HG03442 (cell line): ENCODE results near the gene UBL7.
"Not testable (repeated sequence)": the region's sequence is repeated elsewhere in the genome, so short reads cannot be mapped to it uniquely, and the experiment has no call there.

Experiments used
- ATAC-seq: cut with Tn5 transposase; IDR thresholded peaks from one replicate; pipeline ENCODE4 v1.9.1; 2021; ENCODE audit warnings: mild to moderate bottlenecking, moderate library complexity; ENCODE audit not compliant: unreplicated experiment

UBL7 gene

GRCh38 chr15:74460871-74461846 is at the start of gene UBL7:
TSS of gene UBL7 (minus strand) at chr15:74461160. CDS start at chr15:74458867, 2,293 bp downstream.
- ATAC-seq = peak; percentile 86

GRCh38 chr15:74506515-74506840 is 45.5 kb upstream of the UBL7 start:
- ATAC-seq = no peak

GRCh38 chr15:74505837-74506514 is 45.0 kb upstream of the UBL7 start:
- no peak for ATAC-seq

- ATAC-seq = no peak
These were observed 43.9 kb upstream of the UBL7 start for GRCh38 chr15:74504836-74505235.

- ATAC-seq = no peak
These were observed 43.5 kb upstream of the UBL7 start for GRCh38 chr15:74504418-74504817.

GRCh38 chr15:74502301-74502700 is 41.3 kb upstream of the UBL7 start:
- no peak for ATAC-seq

- ATAC-seq = no peak
These were observed 39.4 kb upstream of the UBL7 start for GRCh38 chr15:74500401-74500800.

GRCh38 chr15:74499366-74499765 is 38.4 kb upstream of the UBL7 start:
- ATAC-seq = no peak

- no peak for ATAC-seq
These were observed 36.6 kb upstream of the UBL7 start for GRCh38 chr15:74497584-74497983.

GRCh38 chr15:74496648-74497047 is 35.7 kb upstream of the UBL7 start:
- ATAC-seq = no peak

GRCh38 chr15:74490339-74490689 is 29.4 kb upstream of the UBL7 start:
- no peak for ATAC-seq

- ATAC-seq = no peak
These were observed 28.8 kb upstream of the UBL7 start for GRCh38 chr15:74489518-74490338.

GRCh38 chr15:74488776-74489175 is 27.8 kb upstream of the UBL7 start:
- no peak for ATAC-seq

- no peak for ATAC-seq
These were observed 21.7 kb upstream of the UBL7 start for GRCh38 chr15:74482661-74483060.

GRCh38 chr15:74480364-74480763 is 19.4 kb upstream of the UBL7 start:
- not testable (repeated sequence) for ATAC-seq

- ATAC-seq = not testable (repeated sequence)
These were observed 10.7 kb upstream of the UBL7 start for GRCh38 chr15:74471621-74472020.

- no peak for ATAC-seq
These were observed 9.9 kb upstream of the UBL7 start for GRCh38 chr15:74470631-74471395.

GRCh38 chr15:74468341-74469032 is 7.5 kb upstream of the UBL7 start:
- ATAC-seq = no peak

GRCh38 chr15:74466570-74466969 is 5.6 kb upstream of the UBL7 start:
- ATAC-seq = no peak

GRCh38 chr15:74464897-74465296 is 3.9 kb upstream of the UBL7 start:
- ATAC-seq = no peak
